IMR-90 (cell line): ENCODE measurements around the gene GPC2.

Experiments used
- CHD1 ChIP-seq: IDR thresholded peaks from 2 replicates; pipeline ENCODE4 v1.6.1; 2012; ENCODE audit warnings: low read depth, low read length, improper control_type of control experiment
- POLR2A ChIP-seq: IDR thresholded peaks from 2 replicates; pipeline ENCODE4 v1.6.1; 2012; ENCODE audit warnings: mild to moderate bottlenecking, low read depth, low read length
- TF ChIP-seq, protein P1 (sequence below): conservative IDR thresholded peaks from 2 replicates; pipeline ENCODE4 v1.5.1; 2012; ENCODE audit warnings: mild to moderate bottlenecking, low read depth, low read length, improper control_type of control experiment

DNA sequence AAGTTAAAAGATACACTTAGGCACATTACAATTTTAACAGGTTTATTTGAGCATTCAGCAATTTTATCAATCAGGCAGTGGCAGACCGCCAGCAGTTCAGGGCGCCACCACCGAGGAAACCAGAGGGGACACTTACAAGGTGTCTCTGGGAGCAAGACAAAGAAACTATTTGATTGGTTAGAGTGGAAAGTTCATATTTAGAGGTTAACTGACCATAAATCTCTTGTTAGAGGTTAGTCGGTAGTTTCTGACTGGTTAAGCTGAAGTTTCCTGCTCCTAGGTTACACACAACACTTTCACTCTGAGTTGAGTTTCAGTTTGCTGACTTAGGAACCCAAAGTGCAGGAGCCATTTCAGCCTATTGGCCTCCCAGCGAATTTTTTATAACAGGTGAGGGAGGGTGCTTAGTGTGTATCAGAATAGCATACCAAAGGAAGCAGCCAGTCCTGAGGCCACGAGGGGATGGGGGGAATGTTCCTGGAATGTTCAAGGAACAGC, 31.8 kb upstream of the GPC2 start:
- TF ChIP-seq, protein P1, sequence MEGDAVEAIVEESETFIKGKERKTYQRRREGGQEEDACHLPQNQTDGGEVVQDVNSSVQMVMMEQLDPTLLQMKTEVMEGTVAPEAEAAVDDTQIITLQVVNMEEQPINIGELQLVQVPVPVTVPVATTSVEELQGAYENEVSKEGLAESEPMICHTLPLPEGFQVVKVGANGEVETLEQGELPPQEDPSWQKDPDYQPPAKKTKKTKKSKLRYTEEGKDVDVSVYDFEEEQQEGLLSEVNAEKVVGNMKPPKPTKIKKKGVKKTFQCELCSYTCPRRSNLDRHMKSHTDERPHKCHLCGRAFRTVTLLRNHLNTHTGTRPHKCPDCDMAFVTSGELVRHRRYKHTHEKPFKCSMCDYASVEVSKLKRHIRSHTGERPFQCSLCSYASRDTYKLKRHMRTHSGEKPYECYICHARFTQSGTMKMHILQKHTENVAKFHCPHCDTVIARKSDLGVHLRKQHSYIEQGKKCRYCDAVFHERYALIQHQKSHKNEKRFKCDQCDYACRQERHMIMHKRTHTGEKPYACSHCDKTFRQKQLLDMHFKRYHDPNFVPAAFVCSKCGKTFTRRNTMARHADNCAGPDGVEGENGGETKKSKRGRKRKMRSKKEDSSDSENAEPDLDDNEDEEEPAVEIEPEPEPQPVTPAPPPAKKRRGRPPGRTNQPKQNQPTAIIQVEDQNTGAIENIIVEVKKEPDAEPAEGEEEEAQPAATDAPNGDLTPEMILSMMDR: no peak
- TF ChIP-seq POLR2A (no peak), CHD1 (no peak)
